Activated CD8-positive, alpha-beta memory T cell treated with anti-CD3 and anti-CD28 coated beads, Interleukin-2, amount 50 U/mL, for 1 hour (primary cell): Measurements from ENCODE around the gene LUC7L3.
"Not testable (repeated sequence)": the region's sequence is repeated elsewhere in the genome, so short reads cannot be mapped to it uniquely, and the experiment has no call there.

ENCODE experiments used
- DNase-seq: peaks from one replicate; pipeline ENCODE4 v3.0.0-alpha.2; 2020; ENCODE audit errors: extremely low read depth

Gene LUC7L3

GRCh38 chr17:50781167-50781566 lies 61.8 kb downstream of the LUC7L3 start:
- no peak for DNase-seq

- peak; percentile 23 for DNase-seq
These were observed 63.8 kb downstream of the LUC7L3 start for GRCh38 chr17:50783193-50783660.

GRCh38 chr17:50783905-50784304 lies 64.5 kb downstream of the LUC7L3 start:
- DNase-seq = no peak

GRCh38 chr17:50785126-50785525 lies 65.7 kb downstream of the LUC7L3 start:
- no peak for DNase-seq

GRCh38 chr17:50785946-50786570 lies 66.7 kb downstream of the LUC7L3 start:
- DNase-seq = no peak

- no peak for DNase-seq
These were observed 67.7 kb downstream of the LUC7L3 start for GRCh38 chr17:50787106-50787505.

- DNase-seq = no peak
These were observed 71.2 kb downstream of the LUC7L3 start for GRCh38 chr17:50790618-50791017.

GRCh38 chr17:50792132-50792531 lies 72.7 kb downstream of the LUC7L3 start:
- no peak for DNase-seq

- DNase-seq = no peak
These were observed 73.6 kb downstream of the LUC7L3 start for GRCh38 chr17:50793007-50793406.

GRCh38 chr17:50794361-50794760 lies 75.0 kb downstream of the LUC7L3 start:
- DNase-seq = no peak

GRCh38 chr17:50797135-50797810 lies 77.9 kb downstream of the LUC7L3 start:
- DNase-seq = no peak

- no peak for DNase-seq
These were observed 79.3 kb downstream of the LUC7L3 start for GRCh38 chr17:50798424-50799288.

- DNase-seq = no peak
These were observed 80.2 kb downstream of the LUC7L3 start for GRCh38 chr17:50799582-50799981.

- no peak for DNase-seq
These were observed 80.8 kb downstream of the LUC7L3 start for GRCh38 chr17:50800196-50800700.

GRCh38 chr17:50802609-50803571 lies 83.5 kb downstream of the LUC7L3 start:
- DNase-seq = no peak

GRCh38 chr17:50803676-50804075 lies 84.3 kb downstream of the LUC7L3 start:
- DNase-seq = no peak

GRCh38 chr17:50804749-50805475 lies 85.5 kb downstream of the LUC7L3 start:
- DNase-seq = not testable (repeated sequence)

GRCh38 chr17:50805486-50805885 lies 86.1 kb downstream of the LUC7L3 start:
- DNase-seq = no peak
